HCT116 (cell line): ENCODE results near the gene LIMD2. TPM values are rescaled to one million over a fixed set of nuclear protein-coding genes. Genes with fewer than 3 reads are reported as not detected.

Source experiments
- ATAC-seq: fragments of 200-7000 bp; cut with Tn5 transposase; 2 replicates; pipeline ENCODE4 v1.9.1; 2020; ENCODE audit warnings: mild to moderate bottlenecking, moderate library complexity
- BruUV-seq: library from RNA; stranded (reverse); fragments of 400-500 nt; replicated peaks from 2 replicates; lab custom pipeline; 2021; lab: Mats Ljungman, UMichigan
- CTCF ChIA-PET: fragments of 300-600 bp; sonication (Branson Sonifier 250); formaldehyde crosslinking; loops from one replicate; lab custom pipeline; 2021; ENCODE audit warnings: antibody characterized with exemption; lab: Charles Lee
- POLR2A ChIA-PET: fragments of 300-600, 350-600 bp; sonication (Branson Sonifier 250); formaldehyde crosslinking; loops from one replicate; lab custom pipeline; 2021; ENCODE audit warnings: antibody characterized with exemption; lab: Charles Lee
- RAD21 ChIA-PET, 2 experiments: fragments of 300-600 bp; sonication (Branson Sonifier 250); formaldehyde crosslinking; loops; one replicate each; lab custom pipeline; 2023; ENCODE audit warnings: low total read pairs in 2 of 2; ENCODE audit not compliant: uncharacterized antibody in 2 of 2, unreplicated experiment in 2 of 2, low non-redundant PET in 1 of 2; lab: Charles Lee
- DNase-seq: peaks from one replicate; pipeline ENCODE4 v3.0.0-alpha.2; 2010; ENCODE audit warnings: low read depth, low spot score
- H2AFZ ChIP-seq: fragments of 200-600 bp; shearing (Covaris generic), sonication (generic); 2 replicates; pipeline ENCODE4 v1.6.1; 2017; ENCODE audit warnings: low read depth, mixed run types, mixed read lengths, antibody characterized with exemption, low read length; ENCODE audit not compliant: poor library complexity, severe bottlenecking
- H3K27ac ChIP-seq: 2 replicates; pipeline ENCODE4 v1.5.1; 2012; ENCODE audit warnings: low read depth, low read length
- H3K27me3 ChIP-seq: fragments of 200-600 bp; sonication (generic); 2 replicates; pipeline ENCODE4 v1.6.1; 2016; ENCODE audit warnings: mixed run types, low read length, mixed read lengths; ENCODE audit not compliant: insufficient read depth
- H3K36me3 ChIP-seq, 2 experiments: fragments of 200-500 bp in 1 of 2; fragments of 200-600 bp in 1 of 2; sonication (Bioruptor generic) in 1 of 2; sonication (generic) in 1 of 2; 2 replicates each; pipeline versions ENCODE4 v1.5.1 to v1.6.1; 2014 to 2016; ENCODE audit warnings: low read length in 2 of 2, inconsistent platforms in 1 of 2, mixed read lengths in 1 of 2, mixed run types in 1 of 2; ENCODE audit not compliant: insufficient read depth in 2 of 2, control insufficient read depth in 1 of 2
- H3K4me1 ChIP-seq, 2 experiments: fragments of 200-600 bp in 1 of 2; sonication (generic) in 1 of 2; 2 replicates each; pipeline versions ENCODE4 v1.5.1 to v1.6.1; 2012 to 2017; ENCODE audit warnings: low read length in 2 of 2, inconsistent platforms in 1 of 2, mild to moderate bottlenecking in 1 of 2, mixed read lengths in 1 of 2, mixed run types in 1 of 2, moderate library complexity in 1 of 2; ENCODE audit not compliant: insufficient read depth in 2 of 2, control insufficient read depth in 1 of 2
- H3K4me2 ChIP-seq: fragments of 200-600 bp; sonication (generic); 2 replicates; pipeline ENCODE4 v1.6.1; 2017; ENCODE audit warnings: mixed run types, low read length, mixed read lengths
- H3K4me3 ChIP-seq, 2 experiments: fragments of 200-600 bp in 1 of 2; sonication (generic) in 1 of 2; replicated peaks in 1 of 2; 2 replicates each; pipeline ENCODE4 v1.5.1; 2011 to 2016; ENCODE audit warnings: low read length in 2 of 2, control low read depth in 1 of 2, low read depth in 1 of 2, mild to moderate bottlenecking in 1 of 2, mixed read lengths in 1 of 2, mixed run types in 1 of 2
- H3K79me2 ChIP-seq: fragments of 200-600 bp; sonication (generic); 2 replicates; pipeline ENCODE4 v1.6.1; 2017; ENCODE audit warnings: mild to moderate bottlenecking, mixed run types, low read length, moderate library complexity, mixed read lengths; ENCODE audit not compliant: insufficient read depth
- H3K9ac ChIP-seq: fragments of 200-600 bp; sonication (generic); 2 replicates; pipeline ENCODE4 v1.6.1; 2016; ENCODE audit warnings: low read length, mixed read lengths
- H3K9me2 ChIP-seq: fragments of 200-600 bp; sonication (generic), shearing (Covaris generic); 2 replicates; pipeline ENCODE4 v1.6.1; 2017; ENCODE audit warnings: mixed run types, mild to moderate bottlenecking, moderate library complexity; ENCODE audit not compliant: insufficient read depth
- H3K9me3 ChIP-seq, 2 experiments: fragments of 200-500 bp in 1 of 2; fragments of 200-600 bp in 1 of 2; sonication (Bioruptor generic) in 1 of 2; sonication (generic) in 1 of 2; 2 replicates each; pipeline ENCODE4 v1.6.1; 2014 to 2017; ENCODE audit warnings: low read length in 2 of 2, mixed read lengths in 2 of 2, inconsistent platforms in 1 of 2, low read depth in 1 of 2, mild to moderate bottlenecking in 1 of 2, mixed run types in 1 of 2, moderate library complexity in 1 of 2; ENCODE audit not compliant: control insufficient read depth in 1 of 2, insufficient read depth in 1 of 2
- H4K20me1 ChIP-seq: fragments of 200-600 bp; sonication (generic), shearing (Covaris generic); 2 replicates; pipeline ENCODE4 v1.6.1; 2017; ENCODE audit warnings: mixed run types, mild to moderate bottlenecking, moderate library complexity; ENCODE audit not compliant: insufficient read depth
- ATF3 ChIP-seq: IDR thresholded peaks from 2 replicates; pipeline ENCODE4 v1.6.1; 2012
- CEBPB ChIP-seq: IDR thresholded peaks from 2 replicates; pipeline ENCODE4 v1.6.1; 2012; ENCODE audit warnings: low read depth
- EGR1 ChIP-seq: IDR thresholded peaks from 2 replicates; pipeline ENCODE4 v1.6.1; 2012; ENCODE audit warnings: low read depth
- FOSL1 ChIP-seq: IDR thresholded peaks from 2 replicates; pipeline ENCODE4 v1.6.1; 2012; ENCODE audit warnings: low read depth
- JUND ChIP-seq: IDR thresholded peaks from 2 replicates; pipeline ENCODE4 v1.6.1; 2012
- YY1 ChIP-seq: IDR thresholded peaks from 2 replicates; pipeline ENCODE4 v1.6.1; 2011; ENCODE audit warnings: low read length, low read depth, moderate library complexity, mild to moderate bottlenecking; ENCODE audit not compliant: insufficient replicate concordance; ENCODE audit errors: extremely low read depth
- ZFX ChIP-seq: fragments of 450-650 bp; IDR thresholded peaks from 2 replicates; pipeline ENCODE4 v1.6.1; 2017
- ZNF274 ChIP-seq: fragments of 200-500 bp; sonication (Bioruptor generic); IDR thresholded peaks from 2 replicates; pipeline ENCODE4 v1.6.1; 2014; ENCODE audit warnings: mild to moderate bottlenecking, low read depth, low read length, inconsistent platforms
- intact Hi-C: fragments of 100-400 bp; cut with micrococcal nuclease; formaldehyde crosslinking; loops from 2 replicates; pipeline ENCODE4 v1.10.0; 2022
- total RNA-seq: library from RNA; stranded (reverse); gene quantifications from one replicate; pipeline ENCODE4 v1.2.1, GENCODE V29; 2021; ENCODE audit not compliant: unreplicated experiment
- TF ChIP-seq, protein P1 (sequence below): IDR thresholded peaks from 2 replicates; pipeline ENCODE4 v1.6.1; 2011; ENCODE audit warnings: mild to moderate bottlenecking, low read length, moderate library complexity; ENCODE audit not compliant: insufficient replicate concordance; ENCODE audit errors: extremely low read depth

LIMD2 gene
- total RNA-seq, 1 experiment from 2014 or later = 8.4 TPM

GRCh38 chr17:63698886-63699637 is 863 bp downstream of the LIMD2 start (continued):
- no peak for TF ChIP-seq ATF3

- ChIA-PET RAD21 (no interaction called here), POLR2A (interaction anchor here (0.7 kb wide), 1 partner anchor 500 kb away, joined by 3 read pairs; no protein-coding TSS in a partner anchor), CTCF (interaction anchor here (0.7 to 1.2 kb wide), 5 partner anchors 8 to 136 kb away, joined by 3 to 6 read pairs (median 3); no protein-coding TSS in a partner anchor)
- BruUV-seq = no TSS peak
- Histone ChIP-seq H3K4me2 (no peak overlapping the region), H3K36me3 (no peaks in the 10 kb centered on the region), H3K27me3 (no peaks in the 10 kb centered on the region), H3K4me3 (no peak overlapping the region), H3K79me2 (no peaks in the 10 kb centered on the region), H2AFZ (no peak overlapping the region), H3K9me2 (no peaks in the 10 kb centered on the region), H3K9me3 (no peaks in the 10 kb centered on the region), H4K20me1 (no peaks in the 10 kb centered on the region), H3K4me1 (peaks cover 5 to 30% of the 10 kb centered on the region in 2 experiments), H3K9ac (no peak overlapping the region), H3K27ac (no peak overlapping the region)
- DNase-seq (no peak), ATAC-seq (no peak)
- intact Hi-C loops = loop anchor here (5.0 kb wide), 2 partner anchors 129 to 271 kb away; partner anchors contain the start of genes FTSJ3 and PSMC5
- TF ChIP-seq FOSL1 (no peak), YY1 (no peak), ZNF274 (no peak), EGR1 (no peak), JUND (no peak), CEBPB (no peak), ATF3 (no peak), ZFX (no peak)
- TF ChIP-seq, protein P1, sequence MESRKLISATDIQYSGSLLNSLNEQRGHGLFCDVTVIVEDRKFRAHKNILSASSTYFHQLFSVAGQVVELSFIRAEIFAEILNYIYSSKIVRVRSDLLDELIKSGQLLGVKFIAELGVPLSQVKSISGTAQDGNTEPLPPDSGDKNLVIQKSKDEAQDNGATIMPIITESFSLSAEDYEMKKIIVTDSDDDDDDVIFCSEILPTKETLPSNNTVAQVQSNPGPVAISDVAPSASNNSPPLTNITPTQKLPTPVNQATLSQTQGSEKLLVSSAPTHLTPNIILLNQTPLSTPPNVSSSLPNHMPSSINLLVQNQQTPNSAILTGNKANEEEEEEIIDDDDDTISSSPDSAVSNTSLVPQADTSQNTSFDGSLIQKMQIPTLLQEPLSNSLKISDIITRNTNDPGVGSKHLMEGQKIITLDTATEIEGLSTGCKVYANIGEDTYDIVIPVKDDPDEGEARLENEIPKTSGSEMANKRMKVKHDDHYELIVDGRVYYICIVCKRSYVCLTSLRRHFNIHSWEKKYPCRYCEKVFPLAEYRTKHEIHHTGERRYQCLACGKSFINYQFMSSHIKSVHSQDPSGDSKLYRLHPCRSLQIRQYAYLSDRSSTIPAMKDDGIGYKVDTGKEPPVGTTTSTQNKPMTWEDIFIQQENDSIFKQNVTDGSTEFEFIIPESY = no peak
These were observed 1.5 kb downstream of the LIMD2 start for GRCh38 chr17:63698381-63698885.
